GM12891 (cell line): ENCODE measurements around the gene EFNA3.

Source experiments
- DNase-seq: peaks from one replicate; pipeline ENCODE4 v3.0.0; 2011; ENCODE audit warnings: low spot score; ENCODE audit not compliant: insufficient read length
- FAIRE-seq: peaks from 2 replicates; lab custom pipeline; 2011; peaks lifted over from hg19 to GRCh38; lab: Jason Lieb, UNC
- PAX5 ChIP-seq: IDR thresholded peaks from 2 replicates; pipeline ENCODE4 v1.6.1; 2011; ENCODE audit warnings: low read length, moderate library complexity, mild to moderate bottlenecking; ENCODE audit not compliant: insufficient read depth, severe bottlenecking
- POLR2A ChIP-seq: IDR thresholded peaks from 2 replicates; pipeline ENCODE4 v1.6.1; 2011; ENCODE audit warnings: low read depth, low read length, control low read depth
- POLR2AphosphoS5 ChIP-seq: IDR thresholded peaks from 2 replicates; pipeline ENCODE4 v1.6.1; 2011; ENCODE audit warnings: low read depth, low read length, control low read depth
- POU2F2 ChIP-seq: IDR thresholded peaks from 2 replicates; pipeline ENCODE4 v1.6.1; 2011; ENCODE audit warnings: low read depth, mild to moderate bottlenecking, control low read depth, low read length, moderate library complexity
- SPI1 ChIP-seq: IDR thresholded peaks from 2 replicates; pipeline ENCODE4 v1.6.1; 2011; ENCODE audit warnings: low read depth, low read length, control low read depth
- TAF1 ChIP-seq: IDR thresholded peaks from 2 replicates; pipeline ENCODE4 v1.6.1; 2011; ENCODE audit warnings: low read depth, low read length, control low read depth

EFNA3 gene

DNA sequence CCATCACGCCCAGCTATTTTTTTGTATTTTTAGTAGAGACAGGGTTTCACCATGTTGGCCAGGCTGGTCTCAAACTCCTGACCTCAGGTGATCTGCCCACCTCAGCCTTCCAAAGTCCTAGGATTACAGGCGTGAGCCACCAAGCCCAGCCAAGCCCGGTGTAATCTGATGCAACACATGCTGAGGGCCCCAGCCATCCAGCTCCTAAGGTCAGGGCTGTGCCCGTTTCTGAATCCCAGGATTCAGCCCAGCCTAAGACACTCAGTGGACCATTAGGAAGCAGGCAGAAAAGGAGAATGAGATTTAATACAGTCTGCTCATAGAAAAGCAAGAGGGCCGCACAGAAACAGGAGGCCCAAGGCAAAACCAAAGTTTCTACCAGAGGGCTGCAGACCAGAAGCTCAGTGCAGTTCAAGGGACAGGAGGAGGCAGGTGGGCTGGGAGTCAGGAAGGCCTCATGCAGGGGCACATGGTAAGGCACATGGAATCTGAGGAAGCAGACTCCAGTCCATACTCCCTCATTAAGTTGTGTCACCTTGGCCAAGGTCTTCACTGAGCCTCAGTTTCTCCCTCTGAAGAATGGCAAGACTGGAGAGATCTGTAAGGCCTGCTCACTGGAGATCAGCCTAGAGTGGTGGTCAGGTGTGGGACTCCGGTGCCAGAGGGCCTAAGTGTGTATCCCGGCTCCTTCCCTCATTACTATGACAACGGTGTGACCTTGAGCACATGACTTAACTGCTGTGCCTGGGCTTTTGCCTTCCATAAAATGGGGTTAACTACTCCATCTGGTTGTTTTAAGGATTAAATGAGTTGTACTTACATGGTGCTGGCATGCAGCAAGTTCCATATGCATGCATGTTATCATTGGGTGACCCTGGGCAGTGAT, 29.9 kb upstream of the EFNA3 start:
- DNase-seq = no peak
- TF ChIP-seq POLR2AphosphoS5 = no peak
- no peak for TF ChIP-seq POLR2A
- no peak for TF ChIP-seq PAX5
- no peak for TF ChIP-seq TAF1
- no peak for TF ChIP-seq POU2F2
- TF ChIP-seq SPI1 = no peak
- no peak for FAIRE-seq

DNA sequence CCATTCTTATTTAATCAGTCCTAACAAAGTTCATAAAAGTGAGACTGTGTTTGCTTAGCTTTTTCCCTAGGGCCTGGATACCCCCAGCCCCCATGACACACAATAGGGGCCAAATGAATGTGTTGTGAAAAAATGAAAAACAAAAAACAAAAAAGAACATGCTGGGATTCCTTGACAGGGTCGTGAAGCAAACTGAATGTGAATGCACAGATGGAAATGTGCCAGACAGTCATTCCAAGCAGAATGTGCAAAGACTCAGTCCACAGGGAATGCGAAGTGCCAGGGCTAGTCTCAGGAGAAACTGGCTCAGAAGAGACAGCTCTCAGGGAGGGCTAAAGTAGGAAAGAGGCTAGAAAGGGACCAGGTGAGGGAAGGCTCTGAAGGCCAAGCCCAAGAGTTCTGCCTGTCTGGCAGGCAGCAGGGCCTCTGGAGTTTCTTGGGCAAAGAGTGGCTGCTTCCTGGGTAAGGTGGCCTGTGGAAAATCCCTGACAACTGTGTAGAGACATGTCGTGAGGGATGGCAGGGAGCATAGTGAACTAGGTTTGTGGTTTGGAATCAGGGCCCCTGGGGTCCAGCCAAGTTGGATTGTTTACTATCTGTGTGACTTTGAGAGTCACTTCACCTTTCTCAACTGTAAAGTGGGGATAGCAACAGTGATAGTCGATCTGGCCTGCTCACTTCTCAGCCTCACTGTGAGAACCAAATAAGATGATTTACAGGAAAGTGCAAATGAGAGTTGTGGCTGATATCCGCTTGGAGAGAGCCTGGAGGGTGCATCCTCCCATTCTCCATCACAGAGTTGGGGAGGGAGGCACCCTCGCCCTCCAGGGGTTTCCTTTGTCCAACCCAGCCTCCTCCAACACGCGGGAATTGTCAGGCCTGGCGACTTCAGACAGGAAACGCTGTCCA, 28.7 kb upstream of the EFNA3 start:
- DNase-seq = no peak
- no peak for FAIRE-seq
- no peak for TF ChIP-seq POU2F2
- no peak for TF ChIP-seq PAX5
- TF ChIP-seq SPI1 = peak; percentile 60

DNA sequence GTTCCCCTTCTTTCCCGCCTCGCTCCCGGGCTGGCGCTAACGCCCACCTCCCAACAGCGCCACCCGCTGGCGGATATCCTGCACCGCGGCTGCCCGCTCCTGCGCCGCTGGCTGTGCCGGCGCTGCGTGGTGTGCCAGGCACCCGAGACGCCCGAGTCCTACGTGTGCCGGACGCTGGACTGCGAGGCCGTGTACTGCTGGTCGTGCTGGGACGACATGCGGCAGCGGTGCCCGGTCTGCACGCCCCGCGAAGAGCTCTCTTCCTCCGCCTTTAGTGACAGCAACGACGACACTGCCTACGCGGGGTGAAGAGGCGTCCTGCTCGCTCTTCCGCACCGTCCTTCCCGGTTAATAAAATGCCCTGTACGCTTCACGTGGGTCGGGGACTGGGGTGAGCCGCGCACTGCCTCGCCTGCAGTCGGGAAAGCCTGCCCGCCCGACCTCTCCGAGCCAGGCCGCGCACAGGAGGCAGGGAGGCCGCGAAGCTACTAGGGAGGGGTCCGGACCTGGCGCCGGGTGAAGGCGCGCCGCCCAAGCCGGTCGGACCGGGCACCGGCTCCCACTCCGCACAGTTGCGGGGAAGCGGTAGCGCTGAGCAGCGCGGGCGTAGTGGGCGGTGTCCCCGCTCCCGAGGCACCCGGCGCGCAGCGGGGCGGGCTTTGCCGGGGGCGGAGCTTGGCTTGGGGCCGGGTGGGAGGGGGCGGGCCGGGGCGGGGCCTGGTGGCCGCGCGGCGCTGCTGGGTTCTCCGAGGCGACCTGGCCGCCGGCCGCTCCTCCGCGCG, 27.9 kb upstream of the EFNA3 start, which contains the start of gene ADAM15:
ADAM15 (plus strand) TSS at position 757 of the 782 bp plus-strand sequence. CDS start 71 bp downstream, outside the sequence.
- peak; percentile 89 for FAIRE-seq
- peak; percentile 99 for DNase-seq
- no peak for TF ChIP-seq POU2F2
- no peak for TF ChIP-seq POLR2AphosphoS5
- TF ChIP-seq PAX5 = no peak
- TF ChIP-seq POLR2A = no peak

DNA sequence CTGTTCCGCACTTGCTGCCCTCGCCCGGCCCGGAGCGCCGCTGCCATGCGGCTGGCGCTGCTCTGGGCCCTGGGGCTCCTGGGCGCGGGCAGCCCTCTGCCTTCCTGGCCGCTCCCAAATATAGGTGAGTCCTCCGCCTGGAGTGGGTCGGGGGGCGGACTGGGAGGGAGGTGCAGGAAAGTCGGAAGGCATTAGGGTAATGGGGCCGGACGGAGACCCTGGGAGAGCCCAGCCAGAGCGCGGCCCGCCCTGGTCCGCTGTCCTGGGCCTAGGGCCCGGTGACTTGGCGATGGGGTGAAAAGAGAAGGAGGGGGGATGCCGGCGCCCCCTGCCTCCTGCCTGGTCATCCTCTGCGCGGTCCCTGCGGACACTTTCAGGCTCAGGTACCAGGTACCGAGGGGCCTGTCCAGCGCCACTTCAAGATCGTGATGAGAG, 27.3 kb upstream of the EFNA3 start:
- no peak for TF ChIP-seq TAF1
- FAIRE-seq (no peak), DNase-seq (no peak)

DNA sequence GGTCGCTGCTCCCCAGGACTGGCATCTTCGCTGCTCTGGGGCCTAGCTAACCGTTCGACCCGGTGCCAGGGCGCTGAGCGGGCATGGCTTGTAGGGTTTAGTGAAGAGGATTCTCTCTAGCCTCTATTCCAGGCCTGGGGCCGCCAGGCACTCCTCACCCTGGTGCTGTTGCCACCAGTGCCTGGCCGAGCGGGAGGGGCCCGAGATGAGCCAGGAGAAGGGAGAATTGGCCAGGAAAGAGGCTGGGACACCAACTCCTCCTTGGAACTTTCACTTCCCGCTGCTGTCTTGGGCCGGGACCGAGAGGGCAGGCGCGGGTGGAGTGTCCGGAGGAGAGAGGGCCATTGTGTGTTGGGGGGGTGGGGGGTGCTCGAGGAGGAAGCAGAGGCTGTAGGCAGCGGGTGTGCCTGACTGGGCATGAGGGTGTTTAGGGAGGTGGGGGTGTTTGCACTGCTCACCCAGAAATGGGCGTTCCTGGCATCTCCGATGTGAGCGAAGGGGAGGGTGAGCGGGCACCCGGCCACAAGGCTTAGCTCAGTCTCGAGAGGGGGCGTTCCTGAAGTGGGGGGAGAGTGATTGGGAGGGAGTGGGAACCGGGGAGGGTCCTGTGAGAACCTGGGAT, 26.7 kb upstream of the EFNA3 start:
- FAIRE-seq = no peak
- DNase-seq = no peak
- TF ChIP-seq SPI1 = 0 out of 2 replicates have a peak, but pooled peaks have one; percentile 24
- TF ChIP-seq TAF1 = no peak

DNA sequence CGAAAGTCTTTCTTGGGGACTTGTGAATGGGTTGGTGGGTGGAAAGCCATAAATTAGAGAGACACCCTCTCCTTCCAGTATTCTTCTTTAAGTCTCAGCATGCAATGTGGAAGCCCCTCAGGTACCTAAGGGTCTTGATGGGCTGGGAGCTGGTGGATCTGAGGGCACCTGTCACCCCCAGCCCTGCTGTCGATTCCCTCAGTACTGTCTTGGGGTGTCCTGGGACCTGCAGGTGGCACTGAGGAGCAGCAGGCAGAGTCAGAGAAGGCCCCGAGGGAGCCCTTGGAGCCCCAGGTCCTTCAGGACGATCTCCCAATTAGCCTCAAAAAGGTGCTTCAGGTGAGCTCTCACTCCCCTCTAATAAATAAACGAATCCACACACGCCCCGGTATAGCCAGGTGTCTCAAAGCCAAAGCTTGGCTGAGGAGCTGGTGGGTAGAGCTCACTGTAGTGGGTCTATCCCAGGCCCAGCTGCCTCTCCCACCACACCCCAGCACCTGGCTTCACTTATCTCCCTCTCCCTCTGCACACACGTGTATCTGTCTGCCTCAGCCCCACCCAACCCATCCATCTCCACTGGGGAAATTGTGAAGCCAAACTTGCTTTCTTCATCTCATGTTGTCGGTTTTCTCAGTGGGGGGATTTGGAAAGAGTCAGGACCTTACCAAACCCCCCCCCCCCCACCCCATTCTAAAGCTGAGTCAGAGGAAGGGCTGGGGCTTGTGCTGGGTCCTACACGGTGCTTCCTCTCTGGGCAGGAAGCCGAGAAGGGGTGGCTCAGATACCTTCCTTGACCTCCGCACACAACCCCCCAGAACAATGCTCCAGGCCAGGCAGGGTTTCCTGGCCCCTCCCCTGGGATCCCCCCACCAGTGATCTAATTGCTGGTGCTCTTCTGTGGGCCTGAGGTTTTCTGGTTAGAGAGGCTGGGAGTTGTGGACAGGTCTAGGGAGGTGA, 25.9 kb upstream of the EFNA3 start:
- no peak for TF ChIP-seq PAX5
- TF ChIP-seq SPI1 = no peak
- TF ChIP-seq POLR2A = no peak
- no peak for TF ChIP-seq TAF1
- no peak for TF ChIP-seq POLR2AphosphoS5
- TF ChIP-seq POU2F2 = no peak
- FAIRE-seq (no peak), DNase-seq (no peak)

DNA sequence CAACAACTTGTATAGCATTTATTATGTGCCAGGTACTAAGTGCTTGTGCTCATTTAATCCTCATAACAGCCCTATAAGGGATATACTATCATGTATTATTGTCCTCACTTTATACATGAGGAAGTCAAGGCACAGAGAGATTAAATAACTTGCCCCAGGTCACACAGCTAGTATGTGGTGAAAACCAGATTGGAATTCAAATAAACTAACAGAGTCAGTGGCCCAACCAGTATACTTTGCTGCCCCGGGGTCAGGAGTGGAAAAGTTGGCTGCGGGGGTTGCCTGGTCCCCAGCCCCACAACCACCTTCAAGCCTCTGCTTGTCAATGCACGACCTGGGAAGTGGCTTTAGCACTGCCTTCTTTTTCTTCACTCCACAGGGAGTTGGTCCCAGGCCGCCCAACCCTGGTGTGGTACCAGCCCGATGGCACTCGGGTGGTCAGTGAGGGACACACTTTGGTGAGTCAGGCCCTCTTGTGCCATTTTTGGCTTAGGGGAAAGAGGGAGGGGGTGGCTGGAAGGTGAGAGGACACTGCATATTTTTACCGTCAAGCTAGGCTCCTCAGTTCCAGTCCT, 25.0 kb upstream of the EFNA3 start:
- FAIRE-seq (no peak), DNase-seq (no peak)
- TF ChIP-seq PAX5 (no peak), POU2F2 (no peak), POLR2AphosphoS5 (no peak), POLR2A (no peak), SPI1 (no peak), TAF1 (no peak)

DNA sequence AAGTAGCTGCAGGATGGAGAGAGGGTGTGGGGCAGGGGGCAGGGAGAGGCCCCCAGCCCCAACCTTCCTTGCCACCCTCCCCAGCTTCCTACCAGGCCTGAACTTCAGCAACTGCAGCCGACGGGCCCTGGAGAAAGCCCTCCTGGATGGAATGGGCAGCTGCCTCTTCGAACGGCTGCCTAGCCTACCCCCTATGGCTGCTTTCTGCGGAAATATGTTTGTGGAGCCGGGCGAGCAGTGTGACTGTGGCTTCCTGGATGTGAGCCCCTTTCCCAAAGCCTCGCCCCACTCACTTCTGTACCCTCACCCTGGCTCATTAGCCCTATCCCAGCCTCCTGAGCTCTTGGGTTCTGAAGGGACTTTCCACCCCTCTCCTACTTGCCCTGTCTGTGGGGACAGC, 21.5 kb upstream of the EFNA3 start:
- DNase-seq = no peak
- FAIRE-seq = no peak
- no peak for TF ChIP-seq POLR2AphosphoS5
- TF ChIP-seq POLR2A = no peak
- TF ChIP-seq SPI1 = no peak
- TF ChIP-seq POU2F2 = no peak
- no peak for TF ChIP-seq PAX5
- TF ChIP-seq TAF1 = no peak

DNA sequence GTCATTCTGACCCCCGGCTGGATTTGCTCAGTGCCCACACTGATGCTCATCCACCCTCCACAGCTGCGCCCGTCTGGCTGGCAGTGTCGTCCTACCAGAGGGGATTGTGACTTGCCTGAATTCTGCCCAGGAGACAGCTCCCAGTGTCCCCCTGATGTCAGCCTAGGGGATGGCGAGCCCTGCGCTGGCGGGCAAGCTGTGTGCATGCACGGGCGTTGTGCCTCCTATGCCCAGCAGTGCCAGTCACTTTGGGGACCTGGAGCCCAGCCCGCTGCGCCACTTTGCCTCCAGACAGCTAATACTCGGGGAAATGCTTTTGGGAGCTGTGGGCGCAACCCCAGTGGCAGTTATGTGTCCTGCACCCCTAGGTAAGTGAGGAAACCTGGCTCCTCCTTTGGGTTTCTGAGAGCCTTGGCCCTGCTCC, 20.8 kb upstream of the EFNA3 start:
- DNase-seq = no peak
- TF ChIP-seq POLR2AphosphoS5 = no peak
- TF ChIP-seq POU2F2 = no peak
- no peak for TF ChIP-seq SPI1
- TF ChIP-seq TAF1 = no peak
- TF ChIP-seq POLR2A = no peak
- TF ChIP-seq PAX5 = no peak
- no peak for FAIRE-seq
